IMR-90 (cell line): Measurements from ENCODE around the gene HOXA2.

Experiments used
- CEBPB ChIP-seq: IDR thresholded peaks from 2 replicates; pipeline ENCODE4 v1.6.1; 2012; ENCODE audit warnings: low read depth, low read length, improper control_type of control experiment
- CTCF ChIP-seq: conservative IDR thresholded peaks from 2 replicates; pipeline ENCODE4 v1.5.1; 2012; ENCODE audit warnings: mild to moderate bottlenecking, low read depth, low read length, improper control_type of control experiment
- FOS ChIP-seq: fragments of 150-350 bp; IDR thresholded peaks from 2 replicates; pipeline ENCODE4 v1.6.1; 2016; ENCODE audit warnings: low read depth, low read length
- MAFK ChIP-seq: IDR thresholded peaks from 2 replicates; pipeline ENCODE4 v1.6.1; 2012; ENCODE audit warnings: low read depth, low read length, improper control_type of control experiment
- POLR2A ChIP-seq: IDR thresholded peaks from 2 replicates; pipeline ENCODE4 v1.6.1; 2012; ENCODE audit warnings: mild to moderate bottlenecking, low read depth, low read length
- RAD21 ChIP-seq: IDR thresholded peaks from 2 replicates; pipeline ENCODE4 v1.6.1; 2012; ENCODE audit warnings: low read length, improper control_type of control experiment

- TF ChIP-seq CTCF, result no peak
- TF ChIP-seq CEBPB, result no peak
- no peak for TF ChIP-seq POLR2A
- TF ChIP-seq FOS, result no peak
- TF ChIP-seq MAFK, result no peak
- no peak for TF ChIP-seq RAD21
Observed at GRCh38 chr7:27068259-27068658, 34.2 kb downstream of the HOXA2 start.
